HG03354 (cell line): Measurements from ENCODE around the gene RND2.
"Not testable (repeated sequence)": the region's sequence is repeated elsewhere in the genome, so short reads cannot be mapped to it uniquely, and the experiment has no call there.

Source experiments
- ATAC-seq: cut with Tn5 transposase; IDR thresholded peaks from one replicate; pipeline ENCODE4 v1.9.1; 2021; ENCODE audit warnings: mild to moderate bottlenecking; ENCODE audit not compliant: unreplicated experiment, poor library complexity, severe bottlenecking

The RND2 gene

GRCh38 chr17:43024407-43025289, at the start of gene RND2:
TSS of gene RND2 (plus strand) at chr17:43025231. CDS start at chr17:43025348, 117 bp downstream.
- ATAC-seq = peak; percentile 55

GRCh38 chr17:42975265-42975664, 49.8 kb upstream of the RND2 start:
- ATAC-seq = no peak

GRCh38 chr17:42975701-42976100, 49.3 kb upstream of the RND2 start:
- ATAC-seq = not testable (repeated sequence)

GRCh38 chr17:42979511-42980273, 45.3 kb upstream of the RND2 start, which contains the start of gene PTGES3L:
TSS of gene PTGES3L (minus strand) at chr17:42980080. CDS start at chr17:42980053, 27 bp downstream.
- peak; percentile 25 for ATAC-seq

- peak; percentile 70 for ATAC-seq
These were observed 44.7 kb upstream of the RND2 start, which contains the start of gene RUNDC1 for GRCh38 chr17:42980274-42980765. TSS of gene RUNDC1 (plus strand) at chr17:42980565. CDS start at chr17:42980577, 12 bp downstream.

GRCh38 chr17:42980766-42981397, 44.1 kb upstream of the RND2 start:
- peak; percentile 56 for ATAC-seq

GRCh38 chr17:42982266-42982665, 42.8 kb upstream of the RND2 start:
- ATAC-seq = no peak

- no peak for ATAC-seq
These were observed 39.8 kb upstream of the RND2 start for GRCh38 chr17:42985225-42985624.

GRCh38 chr17:42989141-42989540, 35.9 kb upstream of the RND2 start:
- ATAC-seq = no peak

- ATAC-seq = no peak
These were observed 35.0 kb upstream of the RND2 start for GRCh38 chr17:42989726-42990652.

GRCh38 chr17:42991471-42991870, 33.6 kb upstream of the RND2 start:
- no peak for ATAC-seq

- no peak for ATAC-seq
These were observed 32.2 kb upstream of the RND2 start for GRCh38 chr17:42992872-42993271.

- not testable (repeated sequence) for ATAC-seq
These were observed 31.1 kb upstream of the RND2 start for GRCh38 chr17:42993913-42994312.

GRCh38 chr17:42997390-42997983, 27.5 kb upstream of the RND2 start:
- ATAC-seq = no peak

- peak; percentile 93 for ATAC-seq
These were observed 26.8 kb upstream of the RND2 start, which contains the start of gene RPL27 for GRCh38 chr17:42997984-42998938. TSS of gene RPL27 (plus strand) at chr17:42998419. CDS start at chr17:42998751, 332 bp downstream.

GRCh38 chr17:42999003-42999525, 26.0 kb upstream of the RND2 start:
- ATAC-seq = no peak

GRCh38 chr17:43000894-43001293, 24.1 kb upstream of the RND2 start:
- ATAC-seq = not testable (repeated sequence)
